Vagina (tissue), 2 donors: ENCODE data around the gene SMOC2.

ENCODE experiments used
- CTCF ChIP-seq, 3 experiments: fragments of 450-650 bp in 2 of 3; fragments of 200-600 bp in 1 of 3; sonication (generic) in 1 of 3; IDR thresholded peaks; one replicate each; pipeline ENCODE4 v1.5.1; 2017 to 2019; ENCODE audit warnings: antibody characterized with exemption in 3 of 3, mild to moderate bottlenecking in 2 of 3, moderate library complexity in 2 of 3
- POLR2A ChIP-seq, 2 donors: fragments of 450-650 bp; IDR thresholded peaks; one replicate each; pipeline ENCODE4 v1.6.1; 2017; ENCODE audit warnings: antibody characterized with exemption in 2 of 2, mild to moderate bottlenecking in 2 of 2, moderate library complexity in 2 of 2
- POLR2AphosphoS5 ChIP-seq, 2 donors: sonication (generic); formaldehyde crosslinking; IDR thresholded peaks; one replicate each; pipeline ENCODE4 v1.9.0; 2017; ENCODE audit warnings: antibody characterized with exemption in 2 of 2, mild to moderate bottlenecking in 2 of 2, low read depth in 1 of 2; ENCODE audit not compliant: insufficient read depth in 1 of 2

GRCh38 chr6:168597471-168597875 is 156.5 kb downstream of the SMOC2 start:
- TF ChIP-seq CTCF (IDR thresholded peaks at IDR 0.05) (no peak), POLR2A (IDR thresholded peaks at IDR 0.05) (no peak), POLR2AphosphoS5 (IDR thresholded peaks at IDR 0.05; ENCODE audit: insufficient read depth in 1 of 2, low read depth in 1 of 2) (no peak)
